K562 (cell line): ENCODE measurements around the gene RNF181.

Experiments used
- BHLHE40 ChIP-seq: IDR thresholded peaks from 2 replicates; pipeline ENCODE4 v1.6.1; 2011; ENCODE audit warnings: low read length, improper control_type of control experiment
- CEBPZ ChIP-seq: fragments of 150-350 bp; IDR thresholded peaks from 2 replicates; pipeline ENCODE4 v1.6.1; 2014; ENCODE audit warnings: low read depth, mild to moderate bottlenecking, low read length, borderline replicate concordance
- DEAF1 ChIP-seq: fragments of 450-650 bp; formaldehyde crosslinking; IDR thresholded peaks from 2 replicates; pipeline ENCODE4 v1.4.0; 2020; ENCODE audit warnings: mild to moderate bottlenecking, moderate library complexity
- FOXP4 ChIP-seq: sonication (generic); formaldehyde crosslinking; IDR thresholded peaks from 2 replicates; pipeline ENCODE4 v1.8.0; 2022; ENCODE audit warnings: mild to moderate bottlenecking, missing genetic modification reagents, borderline replicate concordance
- GABPA ChIP-seq: fragments of 200-800 bp; sonication (Bioruptor generic); conservative IDR thresholded peaks from 2 replicates; pipeline ENCODE4 v1.6.1; 2016; ENCODE audit warnings: low read depth, missing genetic modification characterization, missing compliant biosample characterization
- GTF2F1 ChIP-seq: IDR thresholded peaks from 2 replicates; pipeline ENCODE4 v1.6.1; 2011; ENCODE audit warnings: low read depth, low read length, improper control_type of control experiment
- MBD2 ChIP-seq: sonication (generic); IDR thresholded peaks from 2 replicates; pipeline ENCODE4 v1.6.1; 2016; ENCODE audit warnings: low read depth, borderline replicate concordance
- MCM5 ChIP-seq: fragments of 450-650 bp; IDR thresholded peaks from 2 replicates; pipeline ENCODE4 v1.6.1; 2016; ENCODE audit warnings: low read depth
- PHB2 ChIP-seq: fragments of 450-650 bp; IDR thresholded peaks from 2 replicates; pipeline ENCODE4 v1.6.1; 2017; ENCODE audit warnings: low read depth
- SP1 ChIP-seq: sonication (generic); formaldehyde crosslinking; IDR thresholded peaks from 2 replicates; pipeline ENCODE4 v1.8.1; 2022; ENCODE audit warnings: mild to moderate bottlenecking, missing genetic modification reagents
- TOE1 ChIP-seq, 2 experiments: fragments of 450-650 bp in 1 of 2; sonication (generic) in 1 of 2; formaldehyde crosslinking in 1 of 2; IDR thresholded peaks; 2 replicates each; pipeline versions ENCODE4 v1.7.1 to v1.8.0; 2016 to 2022; ENCODE audit warnings: borderline replicate concordance in 2 of 2, mild to moderate bottlenecking in 2 of 2, antibody characterized with exemption in 1 of 2, inconsistent platforms in 1 of 2, low read depth in 1 of 2, missing genetic modification reagents in 1 of 2, moderate library complexity in 1 of 2
- USF2 ChIP-seq: sonication (generic); formaldehyde crosslinking; IDR thresholded peaks from 2 replicates; pipeline ENCODE4 v1.5.0; 2020; ENCODE audit warnings: missing genetic modification reagents
- ZNF586 ChIP-seq: fragments of 450-650 bp; formaldehyde crosslinking; conservative IDR thresholded peaks from 2 replicates; pipeline ENCODE4 v1.4.0; 2020; ENCODE audit warnings: mild to moderate bottlenecking, moderate library complexity

- TF ChIP-seq ZNF586, result no peak
- TF ChIP-seq MCM5, result no peak
- TF ChIP-seq USF2, result no peak
- no peak for TF ChIP-seq TOE1 (IDR thresholded peaks at IDR 0.05; ENCODE audit: borderline replicate concordance)
- no peak for TF ChIP-seq TOE1 (CRISPR knock-in tag; IDR thresholded peaks at IDR 0.05; ENCODE audit: borderline replicate concordance, low read depth)
- no peak for TF ChIP-seq MBD2
- TF ChIP-seq GABPA (tag), result no peak
- TF ChIP-seq FOXP4 (CRISPR knock-in tag), result no peak
- no peak for TF ChIP-seq PHB2
- no peak for TF ChIP-seq CEBPZ
- TF ChIP-seq DEAF1 (CRISPR knock-in tag), result no peak
- no peak for TF ChIP-seq SP1 (CRISPR knock-in tag)
- no peak for TF ChIP-seq GTF2F1
- no peak for TF ChIP-seq BHLHE40
Measured at GRCh38 chr2:85553184-85553583, 42.4 kb upstream of the RNF181 start.
